Activated T-cell treated with anti-CD3 and anti-CD28 coated beads, Interleukin-2, amount 50 U/mL, for 72 hours (primary cell): ENCODE results near the gene KCNIP4. TPM values are rescaled to one million over a fixed set of nuclear protein-coding genes. Genes with fewer than 3 reads are reported as not detected.

Experiments used
- ATAC-seq, 2 donors: fragments of 150-1000 bp; cut with Tn5 transposase; replicated peaks in 1 of 2; 2 replicates each; pipeline ENCODE4 v1.10.0; 2021; ENCODE audit warnings: moderate library complexity in 2 of 2, mild to moderate bottlenecking in 1 of 2
- DNase-seq, 2 donors: peaks; one replicate each; pipeline ENCODE4 v3.0.0; 2021 to 2022; ENCODE audit warnings: mixed read lengths in 1 of 2
- H3K27ac Mint-ChIP-seq: one replicate; pipeline ENCODE4 v1.8.0; 2022; ENCODE audit warnings: mild to moderate bottlenecking, moderate library complexity, mixed read lengths
- H3K27me3 Mint-ChIP-seq: one replicate; pipeline ENCODE4 v1.8.0; 2022; ENCODE audit warnings: low read depth, mixed read lengths
- H3K36me3 Mint-ChIP-seq, 2 donors: one replicate each; pipeline ENCODE4 v1.8.0; 2022; ENCODE audit warnings: mixed read lengths in 2 of 2, mild to moderate bottlenecking in 1 of 2; ENCODE audit not compliant: insufficient read depth in 2 of 2
- H3K4me1 Mint-ChIP-seq: one replicate; pipeline ENCODE4 v1.8.0; 2022; ENCODE audit warnings: low read depth, mixed read lengths
- H3K4me3 Mint-ChIP-seq, 2 donors: one replicate each; pipeline ENCODE4 v1.8.0; 2022; ENCODE audit warnings: mild to moderate bottlenecking in 2 of 2, mixed read lengths in 2 of 2, moderate library complexity in 2 of 2
- H3K9me3 Mint-ChIP-seq, 2 donors: one replicate each; pipeline ENCODE4 v1.8.0; 2022; ENCODE audit warnings: mixed read lengths in 2 of 2
- total RNA-seq, 2 donors: library from RNA; stranded (reverse); gene quantifications; one replicate each; pipeline ENCODE4 v1.2.3, GENCODE V29; 2022

Gene KCNIP4
- total RNA-seq, 2 donors from 2014 or later = not detected

DNA sequence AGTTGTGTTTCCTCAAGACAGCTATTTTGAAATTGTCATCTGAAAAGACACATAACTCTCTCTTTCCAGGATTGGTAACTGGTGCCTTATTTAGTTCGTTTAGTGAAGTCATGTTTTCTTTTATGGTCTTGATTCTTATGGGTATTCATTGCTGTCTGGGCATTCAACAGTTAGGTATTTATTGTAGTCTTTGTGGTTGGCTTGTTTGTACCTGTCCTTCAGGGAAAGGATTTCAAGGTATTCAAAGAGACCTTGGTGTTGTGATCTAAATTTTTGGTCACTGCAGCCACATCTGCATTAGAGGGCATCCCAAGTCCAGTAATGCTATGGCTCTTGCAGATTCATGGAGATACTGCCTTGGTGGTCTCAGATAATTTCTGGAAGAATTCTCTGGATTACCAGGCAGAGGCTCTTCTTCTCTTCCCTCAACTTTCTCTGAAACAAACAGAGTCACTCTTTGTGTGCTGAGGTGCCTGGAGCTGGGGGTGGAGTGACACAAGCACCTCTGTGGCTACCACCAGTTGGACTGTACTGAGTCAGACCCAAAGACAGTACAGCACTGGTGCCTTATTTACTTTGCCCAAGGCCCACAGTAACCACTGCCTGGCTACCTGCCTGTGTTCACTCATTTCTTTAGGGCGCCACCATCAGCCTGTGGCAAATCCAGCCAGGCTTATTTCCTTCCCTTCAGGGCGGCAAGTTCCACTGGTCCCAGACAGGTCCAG is 620.4 kb downstream of the KCNIP4 start:
- H3K36me3 Mint-ChIP-seq = peaks cover 1 to 2% of the 10 kb centered on the region in 2 donors
- ATAC-seq (no peak), DNase-seq (no peak)
- H3K27me3 Mint-ChIP-seq = no peaks in the 10 kb centered on the region
- H3K4me1 Mint-ChIP-seq = no peaks in the 10 kb centered on the region
- no peak overlapping the region for H3K27ac Mint-ChIP-seq
- H3K9me3 Mint-ChIP-seq = peaks cover 10 to 13% of the 10 kb centered on the region in 2 donors
- no peak overlapping the region for H3K4me3 Mint-ChIP-seq

DNA sequence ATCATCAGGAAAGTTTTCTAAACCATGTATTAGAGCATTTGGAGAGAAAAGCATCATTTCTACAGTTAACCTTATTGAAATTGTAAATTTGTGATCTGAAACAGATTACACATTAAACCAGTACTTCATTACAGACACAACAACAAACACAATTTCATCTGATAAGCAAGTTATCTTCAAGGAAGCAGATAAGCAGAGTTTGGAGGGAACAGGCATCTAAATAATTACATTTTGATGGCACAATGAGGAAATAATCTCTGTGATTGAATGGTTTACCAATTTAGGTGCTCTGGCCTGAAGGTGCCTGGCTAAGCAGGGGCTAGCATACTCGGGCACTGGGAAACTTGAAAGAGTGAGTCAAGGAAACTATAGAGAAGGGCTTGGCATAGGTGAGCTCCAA is 628.5 kb downstream of the KCNIP4 start:
- H3K4me1 Mint-ChIP-seq = no peaks in the 10 kb centered on the region
- no peak overlapping the region for H3K27ac Mint-ChIP-seq
- H3K9me3 Mint-ChIP-seq = peaks cover 9 to 14% of the 10 kb centered on the region in 2 donors
- H3K4me3 Mint-ChIP-seq = no peak overlapping the region
- no peak for DNase-seq
- no peaks in the 10 kb centered on the region for H3K27me3 Mint-ChIP-seq
- H3K36me3 Mint-ChIP-seq = no peaks in the 10 kb centered on the region
- ATAC-seq = no peak

GRCh38 chr4:21307709-21308108 is 640.9 kb downstream of the KCNIP4 start:
- Mint-ChIP-seq H3K9me3 (peaks cover 5 to 9% of the 10 kb centered on the region in 2 donors), H3K4me1 (no peaks in the 10 kb centered on the region), H3K4me3 (no peak overlapping the region), H3K27ac (no peak overlapping the region), H3K36me3 (no peaks in the 10 kb centered on the region), H3K27me3 (peaks cover 12% of the 10 kb centered on the region)
- DNase-seq (no peak), ATAC-seq (no peak)

DNA sequence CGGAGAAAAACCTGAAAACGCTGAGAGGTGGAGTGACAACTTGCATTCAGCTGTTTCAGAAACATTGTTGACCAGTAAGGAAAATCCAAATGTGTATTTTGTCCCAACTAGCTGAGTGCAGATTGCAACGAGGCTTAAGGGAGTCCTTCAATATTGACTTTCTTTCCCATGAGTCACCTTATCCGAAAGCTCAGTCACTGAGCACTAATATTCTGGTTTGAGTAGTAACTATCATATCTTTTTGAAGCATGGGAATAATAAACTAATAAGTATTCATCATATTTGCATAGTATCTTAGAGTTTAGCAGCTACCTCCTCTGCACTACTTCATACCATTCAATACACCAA is 644.1 kb downstream of the KCNIP4 start:
- peaks cover 5 to 10% of the 10 kb centered on the region in 2 donors for H3K9me3 Mint-ChIP-seq
- no peak for ATAC-seq
- H3K36me3 Mint-ChIP-seq = no peaks in the 10 kb centered on the region
- DNase-seq = no peak
- H3K27me3 Mint-ChIP-seq = peaks cover 12% of the 10 kb centered on the region
- H3K27ac Mint-ChIP-seq = no peak overlapping the region
- H3K4me3 Mint-ChIP-seq = no peak overlapping the region
- no peaks in the 10 kb centered on the region for H3K4me1 Mint-ChIP-seq

DNA sequence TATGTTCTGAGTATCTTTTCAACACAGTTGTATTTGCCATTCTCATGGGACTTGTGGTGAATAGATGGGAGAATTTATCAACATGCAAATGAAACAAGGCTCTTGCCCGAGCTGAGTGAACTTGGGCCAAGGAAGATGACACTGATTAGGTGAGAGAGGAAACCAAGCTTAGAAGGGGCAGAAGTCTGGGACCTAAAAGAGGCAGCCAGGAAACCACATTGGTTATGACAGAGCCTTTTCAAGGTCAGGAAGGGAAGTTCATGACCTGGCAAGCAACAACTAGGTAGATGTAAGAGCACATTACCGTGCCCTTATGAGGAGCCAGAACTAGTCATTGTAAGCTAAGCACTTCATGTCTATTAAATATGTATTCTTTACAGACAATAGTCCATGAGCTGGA is 658.0 kb downstream of the KCNIP4 start:
- DNase-seq (no peak), ATAC-seq (no peak)
- peaks cover 2 to 10% of the 10 kb centered on the region in 2 donors for H3K9me3 Mint-ChIP-seq
- H3K4me1 Mint-ChIP-seq = no peaks in the 10 kb centered on the region
- peaks cover 0 to 2% of the 10 kb centered on the region in 2 donors for H3K36me3 Mint-ChIP-seq
- H3K27me3 Mint-ChIP-seq = no peaks in the 10 kb centered on the region
- no peak overlapping the region for H3K4me3 Mint-ChIP-seq
- no peak overlapping the region for H3K27ac Mint-ChIP-seq

GRCh38 chr4:21276046-21276445 is 672.5 kb downstream of the KCNIP4 start:
- no peak for DNase-seq
- Mint-ChIP-seq H3K36me3 (no peaks in the 10 kb centered on the region), H3K9me3 (peaks cover 2 to 11% of the 10 kb centered on the region in 2 donors), H3K4me1 (no peaks in the 10 kb centered on the region), H3K27me3 (no peaks in the 10 kb centered on the region), H3K27ac (no peak overlapping the region), H3K4me3 (no peak overlapping the region)
- ATAC-seq = no peak

GRCh38 chr4:21271439-21272052 is 677.0 kb downstream of the KCNIP4 start:
- no peak overlapping the region for H3K27ac Mint-ChIP-seq
- no peak overlapping the region for H3K4me3 Mint-ChIP-seq
- H3K4me1 Mint-ChIP-seq = no peaks in the 10 kb centered on the region
- H3K36me3 Mint-ChIP-seq = peaks cover 0 to 2% of the 10 kb centered on the region in 2 donors
- ATAC-seq (no peak), DNase-seq (no peak)
- no peaks in the 10 kb centered on the region for H3K27me3 Mint-ChIP-seq
- peaks cover 0 to 4% of the 10 kb centered on the region in 2 donors for H3K9me3 Mint-ChIP-seq

GRCh38 chr4:21248331-21248730 is 700.2 kb downstream of the KCNIP4 start:
- DNase-seq = no peak
- Mint-ChIP-seq H3K4me3 (no peak overlapping the region), H3K9me3 (no peaks in the 10 kb centered on the region), H3K27ac (no peak overlapping the region), H3K27me3 (no peaks in the 10 kb centered on the region), H3K36me3 (no peaks in the 10 kb centered on the region), H3K4me1 (no peaks in the 10 kb centered on the region)
- ATAC-seq = no peak

DNA sequence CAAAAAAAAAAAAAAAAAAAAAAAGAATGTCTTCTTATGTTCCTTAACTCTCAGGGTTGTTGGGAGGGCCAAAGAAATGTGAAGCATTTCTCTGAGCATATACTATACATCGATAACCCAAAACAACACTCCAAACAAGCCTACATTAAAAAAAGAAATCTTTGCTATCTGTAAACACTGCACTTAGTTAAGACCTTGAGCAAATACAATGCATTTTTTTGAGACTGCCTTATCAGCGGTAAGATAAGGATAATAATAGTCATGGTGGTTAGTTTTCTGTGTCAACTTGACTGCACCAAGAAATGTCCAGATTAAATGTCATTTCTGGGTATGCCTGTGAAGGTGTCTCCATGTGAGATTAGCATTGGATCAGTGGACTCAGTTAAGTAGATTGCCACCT is 706.4 kb downstream of the KCNIP4 start:
- no peaks in the 10 kb centered on the region for H3K4me1 Mint-ChIP-seq
- H3K9me3 Mint-ChIP-seq = no peaks in the 10 kb centered on the region
- no peak for ATAC-seq
- H3K36me3 Mint-ChIP-seq = no peaks in the 10 kb centered on the region
- no peak overlapping the region for H3K4me3 Mint-ChIP-seq
- no peak overlapping the region for H3K27ac Mint-ChIP-seq
- no peaks in the 10 kb centered on the region for H3K27me3 Mint-ChIP-seq
- DNase-seq = no peak

DNA sequence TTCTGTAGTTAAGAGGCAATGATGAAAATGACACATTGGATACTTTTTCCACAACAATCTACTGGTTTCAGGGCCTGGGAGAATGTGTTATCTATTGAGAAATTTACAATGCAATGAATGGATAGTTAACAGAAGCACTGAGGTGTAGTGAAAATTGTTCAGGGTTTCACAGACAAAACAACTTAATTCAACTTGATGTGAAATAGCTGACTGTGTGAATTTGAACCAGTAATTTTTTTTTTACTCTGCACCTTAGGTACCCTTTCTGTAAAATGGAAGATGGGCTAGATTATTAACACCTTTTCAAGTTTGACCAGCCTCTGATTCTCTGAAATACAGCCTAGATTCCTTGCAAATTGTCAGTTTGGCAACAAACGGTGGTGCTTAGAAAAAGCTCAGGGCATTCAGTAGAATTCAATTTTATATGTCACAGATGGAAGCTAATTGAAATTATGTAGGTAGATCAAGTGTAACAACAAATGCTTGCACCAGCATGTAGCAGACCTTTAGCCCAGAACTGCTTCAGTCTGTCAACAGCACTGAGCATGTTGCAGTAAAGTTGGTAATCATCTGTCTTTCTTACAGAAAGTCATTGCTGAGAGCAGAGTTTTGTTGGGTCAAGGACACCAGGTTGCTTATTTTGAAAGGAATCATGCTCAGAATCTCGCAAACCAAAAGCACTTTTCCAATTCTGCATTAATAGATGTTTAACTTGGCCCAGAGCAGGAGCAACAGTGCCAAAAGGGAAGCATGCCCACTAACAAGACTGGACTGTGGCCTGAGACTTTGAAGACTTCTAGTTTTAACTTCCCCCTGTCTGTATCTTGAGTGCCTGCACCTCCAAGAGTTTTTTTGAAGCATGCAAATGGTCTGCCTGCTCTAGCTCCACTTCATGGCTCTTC is 721.7 kb downstream of the KCNIP4 start:
- Mint-ChIP-seq H3K9me3 (peaks cover 0 to 5% of the 10 kb centered on the region in 2 donors), H3K27ac (no peak overlapping the region), H3K27me3 (no peaks in the 10 kb centered on the region), H3K36me3 (no peaks in the 10 kb centered on the region), H3K4me1 (no peaks in the 10 kb centered on the region), H3K4me3 (no peak overlapping the region)
- DNase-seq (no peak), ATAC-seq (no peak)

DNA sequence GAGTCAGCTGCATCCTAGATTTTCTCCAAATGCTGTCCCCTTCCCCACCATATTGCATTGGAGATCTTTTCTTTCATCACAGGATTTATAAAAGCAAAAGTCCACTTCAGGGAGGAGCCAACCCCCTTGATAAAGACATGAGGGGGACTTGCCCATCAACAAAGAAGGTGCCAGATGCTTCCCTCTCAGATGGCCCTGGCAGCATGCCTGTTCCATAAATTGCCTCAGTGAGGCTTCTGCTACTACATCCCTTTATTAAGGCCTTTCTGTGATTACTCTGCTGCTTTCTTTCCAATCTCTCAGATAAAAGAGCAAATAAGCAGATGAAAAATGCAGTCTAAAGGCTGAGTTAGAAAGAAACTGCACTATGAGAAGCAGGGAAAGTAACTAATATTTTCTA is 736.7 kb downstream of the KCNIP4 start:
- ATAC-seq (no peak), DNase-seq (no peak)
- Mint-ChIP-seq H3K36me3 (no peaks in the 10 kb centered on the region), H3K27ac (no peak overlapping the region), H3K27me3 (no peaks in the 10 kb centered on the region), H3K4me1 (no peaks in the 10 kb centered on the region), H3K4me3 (no peak overlapping the region), H3K9me3 (peaks cover 3 to 4% of the 10 kb centered on the region in 2 donors)

- DNase-seq (no peak), ATAC-seq (no peak)
- H3K4me1 Mint-ChIP-seq = no peaks in the 10 kb centered on the region
- no peak overlapping the region for H3K4me3 Mint-ChIP-seq
- no peak overlapping the region for H3K27ac Mint-ChIP-seq
- no peaks in the 10 kb centered on the region for H3K27me3 Mint-ChIP-seq
- no peaks in the 10 kb centered on the region for H3K36me3 Mint-ChIP-seq
- H3K9me3 Mint-ChIP-seq = peaks cover 0 to 3% of the 10 kb centered on the region in 2 donors
Observed at GRCh38 chr4:21209860-21210259, 738.7 kb downstream of the KCNIP4 start.

GRCh38 chr4:21205821-21206531 is 742.6 kb downstream of the KCNIP4 start:
- DNase-seq (no peak), ATAC-seq (no peak)
- peaks cover 0 to 8% of the 10 kb centered on the region in 2 donors for H3K9me3 Mint-ChIP-seq
- H3K4me1 Mint-ChIP-seq = no peaks in the 10 kb centered on the region
- no peak overlapping the region for H3K27ac Mint-ChIP-seq
- H3K4me3 Mint-ChIP-seq = no peak overlapping the region
- H3K27me3 Mint-ChIP-seq = no peaks in the 10 kb centered on the region
- no peaks in the 10 kb centered on the region for H3K36me3 Mint-ChIP-seq
